Neural cell (in vitro differentiated cells): ENCODE measurements around the gene ADCY4. TPM values are rescaled to one million over a fixed set of nuclear protein-coding genes. Genes with fewer than 3 reads are reported as not detected.

Experiments
- H2AFZ ChIP-seq: fragments of 200-600, 300-800 bp; sonication (generic), shearing (Covaris generic); 2 replicates; pipeline ENCODE4 v1.6.0; 2014; ENCODE audit warnings: low read depth, mild to moderate bottlenecking, antibody characterized with exemption, low read length, moderate library complexity
- H3F3A ChIP-seq: fragments of 200-600 bp; shearing (Covaris generic); 2 replicates; pipeline ENCODE4 v1.6.1; 2016; ENCODE audit warnings: mild to moderate bottlenecking, moderate library complexity, mixed read lengths, antibody characterized with exemption, low read length; ENCODE audit not compliant: insufficient read depth, poor library complexity, severe bottlenecking
- H3K27ac ChIP-seq: fragments of 200-600, 300-800 bp; sonication (generic), shearing (Covaris generic); 2 replicates; pipeline ENCODE4 v1.5.1; 2014; ENCODE audit warnings: mild to moderate bottlenecking, low read length, moderate library complexity
- H3K27me3 ChIP-seq: fragments of 300-800, 200-600 bp; sonication (generic), shearing (Covaris generic); 2 replicates; pipeline ENCODE4 v1.6.0; 2014; ENCODE audit warnings: mild to moderate bottlenecking, low read depth, low read length, moderate library complexity; ENCODE audit not compliant: insufficient read depth
- H3K36me3 ChIP-seq: fragments of 300-800, 200-600 bp; sonication (generic), shearing (Covaris generic); 2 replicates; pipeline ENCODE4 v1.5.1; 2014; ENCODE audit warnings: mild to moderate bottlenecking, antibody characterized with exemption, low read length, moderate library complexity; ENCODE audit not compliant: insufficient read depth
- H3K4me2 ChIP-seq: fragments of 300-800, 200-600 bp; sonication (generic), shearing (Covaris generic); 2 replicates; pipeline ENCODE4 v1.6.0; 2014; ENCODE audit warnings: mild to moderate bottlenecking, low read length
- H3K4me3 ChIP-seq: fragments of 300-800, 200-600 bp; sonication (generic), shearing (Covaris generic); 2 replicates; pipeline ENCODE4 v1.5.1; 2014; ENCODE audit warnings: mild to moderate bottlenecking, low read length, moderate library complexity
- H3K79me2 ChIP-seq: fragments of 200-600 bp; shearing (Covaris generic); replicated peaks from 2 replicates; pipeline ENCODE4 v1.6.0; 2014; ENCODE audit warnings: mild to moderate bottlenecking, low read length, moderate library complexity; ENCODE audit not compliant: insufficient read depth
- H3K9ac ChIP-seq: fragments of 300-800, 200-600 bp; sonication (generic), shearing (Covaris generic); 2 replicates; pipeline ENCODE4 v1.6.1; 2016; ENCODE audit warnings: mild to moderate bottlenecking, low read length, mixed read lengths
- H3K9me2 ChIP-seq: fragments of 200-600 bp; shearing (Covaris generic); 2 replicates; pipeline ENCODE4 v1.6.1; 2016; ENCODE audit warnings: mild to moderate bottlenecking, low read length, mixed read lengths; ENCODE audit not compliant: insufficient read depth
- H3K9me3 ChIP-seq: fragments of 200-600, 300-800 bp; sonication (generic), shearing (Covaris generic); 2 replicates; pipeline ENCODE4 v1.6.1; 2016; ENCODE audit warnings: mild to moderate bottlenecking, mixed run types, low read length, moderate library complexity, mixed read lengths
- H4K20me1 ChIP-seq: fragments of 200-600 bp; shearing (Covaris generic); 2 replicates; pipeline ENCODE4 v1.6.1; 2016; ENCODE audit warnings: mild to moderate bottlenecking, mixed run types; ENCODE audit not compliant: insufficient read depth
- CTCF ChIP-seq: fragments of 450-650 bp; IDR thresholded peaks from 2 replicates; pipeline ENCODE4 v1.5.1; 2014; ENCODE audit warnings: antibody characterized with exemption, mild to moderate bottlenecking, moderate library complexity; ENCODE audit not compliant: poor library complexity, severe bottlenecking
- EP300 ChIP-seq: fragments of 450-650 bp; conservative IDR thresholded peaks from 2 replicates; pipeline ENCODE4 v1.6.1; 2014; ENCODE audit warnings: antibody characterized with exemption, mild to moderate bottlenecking, moderate library complexity; ENCODE audit not compliant: poor library complexity, severe bottlenecking
- MXI1 ChIP-seq: fragments of 450-650 bp; conservative IDR thresholded peaks from 2 replicates; pipeline ENCODE4 v1.6.1; 2014; ENCODE audit warnings: antibody characterized with exemption, mild to moderate bottlenecking; ENCODE audit not compliant: poor library complexity, severe bottlenecking
- POLR2AphosphoS5 ChIP-seq: IDR thresholded peaks from 2 replicates; pipeline ENCODE4 v1.6.1; 2012
- REST ChIP-seq: IDR thresholded peaks from 2 replicates; pipeline ENCODE4 v1.6.1; 2012; ENCODE audit warnings: borderline replicate concordance
- SMC3 ChIP-seq: fragments of 450-650 bp; conservative IDR thresholded peaks from 2 replicates; pipeline ENCODE4 v1.6.1; 2014; ENCODE audit warnings: antibody characterized with exemption, mild to moderate bottlenecking, moderate library complexity; ENCODE audit not compliant: poor library complexity
- polyA plus RNA-seq: library from polyadenylated mRNA; depleted of rRNA; stranded (reverse); fragments of >200 nt; gene quantifications from 2 replicates; pipeline ENCODE4 v1.2.3, GENCODE V29; 2014

The ADCY4 gene
- polyA plus RNA-seq, 1 donor from 2014 or later: not detected

GRCh38 chr14:24349742-24350141, 14.9 kb upstream of the ADCY4 start:
- Histone ChIP-seq H3K4me3 (no peak overlapping the region), H3K36me3 (no peaks in the 10 kb centered on the region), H3K79me2 (no peaks in the 10 kb centered on the region), H3K9me3 (no peaks in the 10 kb centered on the region), H3K9me2 (no peaks in the 10 kb centered on the region), H3K27me3 (peaks cover 6% of the 10 kb centered on the region), H3K27ac (no peak overlapping the region), H3K4me2 (no peak overlapping the region), H2AFZ (no peak overlapping the region), H4K20me1 (no peaks in the 10 kb centered on the region), H3F3A (no peaks in the 10 kb centered on the region), H3K9ac (no peak overlapping the region)
- no peak for TF ChIP-seq REST
- no peak for TF ChIP-seq EP300
- no peak for TF ChIP-seq SMC3
- no peak for TF ChIP-seq CTCF
- no peak for TF ChIP-seq MXI1

- Histone ChIP-seq H3K27ac (no peak overlapping the region), H3K79me2 (no peaks in the 10 kb centered on the region), H3K4me2 (no peak overlapping the region), H3K36me3 (no peaks in the 10 kb centered on the region), H2AFZ (no peak overlapping the region), H4K20me1 (no peaks in the 10 kb centered on the region), H3K4me3 (no peak overlapping the region), H3K27me3 (peaks cover 6% of the 10 kb centered on the region), H3K9ac (no peak overlapping the region), H3F3A (no peaks in the 10 kb centered on the region), H3K9me2 (no peaks in the 10 kb centered on the region), H3K9me3 (no peaks in the 10 kb centered on the region)
- TF ChIP-seq CTCF: no peak
- TF ChIP-seq POLR2AphosphoS5: no peak
- no peak for TF ChIP-seq EP300
- TF ChIP-seq REST: no peak
- no peak for TF ChIP-seq SMC3
Measured at GRCh38 chr14:24348186-24348585, 13.3 kb upstream of the ADCY4 start.
